Thoracic aorta (tissue), 2 donors: ENCODE measurements around the gene ZNF554. TPM values are rescaled to one million over a fixed set of nuclear protein-coding genes. Genes with fewer than 3 reads are reported as not detected.

Experiments
- ATAC-seq: fragments of 150-250 bp; one replicate; pipeline ENCODE4 v1.8.0; 2017; ENCODE audit warnings: low read depth; ENCODE audit not compliant: insufficient number of reproducible peaks, low FRiP score
- DNase-seq: peaks from one replicate; pipeline ENCODE4 v3.0.0-alpha.2; 2020; ENCODE audit warnings: low spot score
- H3K27ac ChIP-seq, 2 donors: fragments of 200-600 bp; sonication (generic); 1 replicate in 1 of 2; 2 replicates in 1 of 2; pipeline ENCODE4 v1.5.1; 2016; ENCODE audit warnings: mild to moderate bottlenecking in 2 of 2, moderate library complexity in 2 of 2
- H3K27me3 ChIP-seq: fragments of 200-600 bp; sonication (generic); replicated peaks from 2 replicates; pipeline ENCODE4 v1.6.0; 2016; ENCODE audit warnings: mild to moderate bottlenecking; ENCODE audit not compliant: insufficient read depth
- H3K36me3 ChIP-seq: fragments of 200-600 bp; sonication (generic); one replicate; pipeline ENCODE4 v1.5.1; 2016
- H3K4me1 ChIP-seq, 2 donors: fragments of 200-600 bp; sonication (generic); 1 replicate in 1 of 2; 2 replicates in 1 of 2; pipeline versions ENCODE4 v1.5.1 to v1.6.0; 2016; ENCODE audit warnings: low read depth in 2 of 2, mild to moderate bottlenecking in 1 of 2; ENCODE audit not compliant: control insufficient read depth in 1 of 2
- H3K4me3 ChIP-seq: fragments of 200-600 bp; sonication (generic); 2 replicates; pipeline ENCODE4 v1.5.1; 2016; ENCODE audit warnings: mild to moderate bottlenecking
- H3K9me3 ChIP-seq: fragments of 200-600 bp; sonication (generic); 2 replicates; pipeline ENCODE4 v1.5.1; 2016
- CTCF ChIP-seq: fragments of 200-600 bp; sonication (generic); IDR thresholded peaks from one replicate; pipeline ENCODE4 v1.5.1; 2019; ENCODE audit warnings: antibody characterized with exemption
- total RNA-seq, 2 donors: library from RNA; depleted of rRNA; stranded (reverse); fragments of >200 nt; gene quantifications; one replicate each; pipeline versions ENCODE4 v1.1.0 to v1.2.3, GENCODE V29; 2016

ZNF554 gene
- total RNA-seq, 2 donors from 2014 or later: 2.8 to 4.4 TPM

GRCh38 chr19:2799273-2800020 is 20.2 kb upstream of the ZNF554 start:
- H3K4me3 ChIP-seq: no peak overlapping the region
- TF ChIP-seq CTCF: no peak
- peaks cover 13% of the 10 kb centered on the region for H3K36me3 ChIP-seq
- H3K9me3 ChIP-seq: no peaks in the 10 kb centered on the region
- H3K4me1 ChIP-seq: no peaks in the 10 kb centered on the region
- no peak for DNase-seq
- H3K27me3 ChIP-seq: no peaks in the 10 kb centered on the region
- no peak for ATAC-seq
- no peak overlapping the region for H3K27ac ChIP-seq

GRCh38 chr19:2800506-2800905 is 19.2 kb upstream of the ZNF554 start:
- H3K36me3 ChIP-seq: peaks cover 19% of the 10 kb centered on the region

GRCh38 chr19:2802826-2803225 is 16.8 kb upstream of the ZNF554 start:
- H3K4me1 ChIP-seq: no peaks in the 10 kb centered on the region
- H3K9me3 ChIP-seq: no peaks in the 10 kb centered on the region
- H3K27ac ChIP-seq: no peak overlapping the region
- no peak for TF ChIP-seq CTCF
- ATAC-seq (no peak), DNase-seq (no peak)
- no peak overlapping the region for H3K4me3 ChIP-seq
- H3K36me3 ChIP-seq: peaks cover 15% of the 10 kb centered on the region
- no peaks in the 10 kb centered on the region for H3K27me3 ChIP-seq

More at GRCh38 chr19:2800506-2800905, 19.2 kb upstream of the ZNF554 start:
- ATAC-seq: no peak
- Histone ChIP-seq H3K27ac (no peak overlapping the region), H3K9me3 (no peaks in the 10 kb centered on the region), H3K4me3 (no peak overlapping the region), H3K27me3 (no peaks in the 10 kb centered on the region), H3K4me1 (no peaks in the 10 kb centered on the region)
- TF ChIP-seq CTCF: no peak
- no peak for DNase-seq

- no peak for TF ChIP-seq CTCF
- H3K4me1 ChIP-seq: no peaks in the 10 kb centered on the region
- H3K36me3 ChIP-seq: peaks cover 19% of the 10 kb centered on the region
Measured at GRCh38 chr19:2803486-2804155, 16.0 kb upstream of the ZNF554 start.

GRCh38 chr19:2804156-2805004 is 15.3 kb upstream of the ZNF554 start:
- Histone ChIP-seq H3K4me3 (no peak overlapping the region), H3K4me1 (no peaks in the 10 kb centered on the region), H3K27me3 (no peaks in the 10 kb centered on the region), H3K36me3 (peaks cover 24% of the 10 kb centered on the region), H3K27ac (no peak overlapping the region), H3K9me3 (no peaks in the 10 kb centered on the region)
- ATAC-seq (no peak), DNase-seq (no peak)
- no peak for TF ChIP-seq CTCF

More at GRCh38 chr19:2803486-2804155, 16.0 kb upstream of the ZNF554 start:
- Histone ChIP-seq H3K27me3 (no peaks in the 10 kb centered on the region), H3K9me3 (no peaks in the 10 kb centered on the region), H3K4me3 (no peak overlapping the region), H3K27ac (no peak overlapping the region)
- DNase-seq (no peak), ATAC-seq (no peak)
